RPMI8226 (cell line): ENCODE measurements around the gene NCAM1.
A peak's percentile ranks its signal among the peaks of the same experiment; 100 is the strongest.
"Not testable (repeated sequence)": the region's sequence is repeated elsewhere in the genome, so short reads cannot be mapped to it uniquely, and the experiment has no call there.

ENCODE experiments used
- DNase-seq: peaks from one replicate; pipeline ENCODE4 v3.0.0-alpha.2; 2015

NCAM1 gene

DNA sequence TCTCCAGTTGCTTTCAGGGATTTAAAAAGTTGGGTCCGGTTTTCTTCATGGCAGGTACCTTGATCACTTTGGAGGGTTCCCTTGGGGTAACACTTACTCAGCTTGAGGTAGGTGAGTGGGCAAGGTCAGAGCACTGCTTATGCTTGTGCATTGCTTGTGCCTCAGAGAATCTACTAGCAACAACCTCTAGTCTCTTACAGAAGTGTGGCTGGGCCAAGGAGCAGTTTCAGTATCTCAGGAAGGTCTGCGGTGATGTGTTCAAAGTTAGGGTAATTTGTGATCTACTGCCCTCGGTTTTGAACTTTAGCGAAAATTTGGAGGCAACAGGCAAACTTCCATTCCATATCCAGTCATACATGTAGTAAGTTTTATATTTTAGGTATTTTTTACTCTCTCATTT, 62.8 kb downstream of the NCAM1 start:
- DNase-seq, result no peak

DNA sequence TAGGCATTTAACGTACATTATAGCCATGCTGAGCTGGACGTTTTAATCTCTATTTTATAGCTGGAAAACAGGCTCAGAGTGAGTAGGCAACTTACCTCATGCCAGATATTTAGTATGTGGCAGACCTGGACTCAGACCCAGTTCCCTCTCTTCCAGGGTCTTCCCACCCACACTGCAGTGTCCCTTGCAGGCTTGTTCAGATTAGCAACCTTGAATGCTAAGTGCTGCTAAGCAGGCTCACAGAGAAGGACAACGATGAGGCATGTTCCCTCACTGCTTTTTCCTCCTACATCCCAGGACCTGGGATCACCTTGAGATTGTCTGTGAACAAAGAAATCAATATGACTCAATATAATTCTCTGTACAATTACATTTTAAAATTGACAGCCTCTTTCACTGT, 65.6 kb downstream of the NCAM1 start:
- no peak for DNase-seq

DNA sequence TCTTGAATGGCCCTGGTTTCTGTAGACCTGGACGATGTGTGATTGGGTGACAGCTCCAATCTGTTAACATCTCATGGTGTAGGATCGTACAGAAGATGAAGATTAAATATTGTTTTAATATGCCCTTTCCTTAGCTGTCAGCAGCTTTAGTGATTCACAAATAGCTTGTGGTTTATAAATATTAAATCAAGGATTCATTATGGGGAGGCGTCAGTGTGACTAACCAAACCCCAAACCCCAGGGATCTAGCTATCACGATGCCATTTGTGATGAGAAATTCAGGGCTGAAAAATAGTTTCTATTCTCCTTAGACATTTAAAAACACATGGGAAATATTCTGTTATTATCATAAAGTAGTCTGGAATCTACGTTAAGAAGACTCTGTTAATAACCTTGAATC, 73.4 kb downstream of the NCAM1 start:
- no peak for DNase-seq

DNA sequence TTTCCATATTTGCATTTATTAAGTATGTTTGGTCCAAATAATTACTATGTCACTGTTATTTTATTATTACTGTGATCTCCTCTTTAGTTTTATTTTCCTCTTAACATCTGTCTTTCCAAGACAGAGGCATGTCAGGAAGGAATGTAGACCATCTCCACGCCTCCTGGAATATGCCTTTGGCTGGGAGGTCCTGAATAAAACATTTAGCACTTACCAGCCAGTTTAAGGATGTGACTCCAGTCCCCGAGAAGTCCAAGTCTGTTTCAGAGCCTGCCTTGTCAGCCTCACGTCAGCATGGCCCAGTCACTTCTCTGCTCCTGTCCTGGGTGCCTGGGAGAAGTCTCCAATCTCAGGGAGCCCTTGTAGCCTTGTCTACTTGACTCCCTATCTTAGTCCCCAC, 74.5 kb downstream of the NCAM1 start:
- DNase-seq, result no peak

DNA sequence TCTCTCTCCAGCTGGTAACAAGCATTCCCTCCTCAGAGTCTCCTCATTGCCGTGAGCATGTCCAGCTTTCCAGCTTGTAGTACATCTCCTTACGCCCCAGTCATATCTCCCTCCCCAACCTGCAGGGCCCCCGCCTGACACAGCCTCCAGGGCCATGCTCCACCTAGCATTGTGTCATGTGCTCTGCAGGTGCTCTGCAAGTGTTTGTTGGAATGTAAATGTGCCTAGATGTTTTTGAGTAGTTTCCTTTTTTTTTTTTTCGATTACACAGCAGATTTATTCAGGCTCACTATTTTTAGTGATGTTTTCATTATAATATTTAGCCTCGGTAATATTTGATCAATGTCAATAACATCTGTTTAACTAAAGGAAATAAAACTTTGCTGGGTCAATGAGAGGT, 82.5 kb downstream of the NCAM1 start:
- peak; percentile 59 for DNase-seq

GRCh38 chr11:113045146-113045545, 83.9 kb downstream of the NCAM1 start:
- no peak for DNase-seq

- no peak for DNase-seq
Observed at GRCh38 chr11:113046866-113047265, 85.6 kb downstream of the NCAM1 start.

DNA sequence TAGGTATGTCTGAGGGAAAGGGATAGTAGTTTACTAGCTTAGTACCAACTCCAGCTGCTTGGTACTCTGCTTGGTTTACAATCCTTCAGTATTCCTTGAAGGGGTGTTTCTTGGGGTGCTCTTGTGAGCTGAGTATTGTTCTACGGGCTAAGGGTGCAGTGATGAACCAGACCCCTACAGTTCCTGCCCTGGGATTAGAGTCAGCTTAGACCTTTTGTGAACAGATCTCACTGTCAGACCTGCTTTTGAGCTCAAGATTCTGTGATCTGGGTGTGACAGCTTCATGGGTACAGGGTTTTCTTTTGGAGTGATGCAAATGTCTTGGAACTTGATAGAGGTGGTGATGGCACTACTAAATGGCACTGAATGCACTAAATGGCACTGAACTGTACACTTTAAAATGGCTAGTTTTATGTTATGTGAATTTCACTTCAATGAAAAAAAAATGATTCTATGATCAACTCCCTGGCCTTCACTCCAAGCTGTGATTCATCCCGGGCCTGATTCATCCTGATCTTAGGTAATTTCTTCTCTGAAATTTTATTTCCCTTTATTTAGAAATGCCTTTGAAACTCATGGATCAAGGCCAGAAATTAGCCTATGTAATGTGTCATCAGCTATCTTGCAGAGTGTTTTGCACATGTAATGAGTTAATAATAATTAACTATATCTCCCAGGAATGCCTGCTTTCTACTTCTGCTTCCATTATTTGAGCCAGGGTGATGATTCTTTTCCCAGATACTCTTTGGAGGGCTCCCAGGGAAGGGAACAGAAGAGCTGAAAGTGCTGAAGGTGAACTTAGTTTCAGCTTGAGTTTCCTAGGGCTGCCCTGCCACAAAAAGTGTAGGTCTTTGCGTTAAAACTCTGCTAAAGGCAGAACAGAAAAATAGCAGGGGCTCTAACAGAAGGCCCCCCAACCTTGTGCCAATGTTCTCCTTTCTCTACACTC, 87.9 kb downstream of the NCAM1 start:
- DNase-seq, result no peak

DNA sequence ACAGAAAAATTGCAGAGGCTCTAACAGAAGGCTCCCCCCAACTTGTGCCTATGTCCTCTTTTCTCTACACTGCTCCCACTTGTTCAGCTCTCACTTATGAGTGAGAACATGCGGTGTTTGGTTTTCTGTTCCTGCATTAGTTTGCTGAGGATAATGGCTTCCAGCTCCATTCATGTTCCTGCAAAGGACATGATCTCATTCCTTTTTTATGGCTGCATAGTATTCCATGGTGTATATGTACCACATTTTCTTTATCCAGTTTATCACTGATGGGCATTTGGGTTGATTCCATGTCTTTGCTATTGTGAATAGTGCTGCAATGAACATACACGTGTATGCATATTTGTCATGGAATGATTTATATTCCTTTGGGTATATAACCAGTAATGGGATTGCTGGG, 91.8 kb downstream of the NCAM1 start:
- DNase-seq, result not testable (repeated sequence)

GRCh38 chr11:113057038-113057437, 95.8 kb downstream of the NCAM1 start:
- no peak for DNase-seq

DNA sequence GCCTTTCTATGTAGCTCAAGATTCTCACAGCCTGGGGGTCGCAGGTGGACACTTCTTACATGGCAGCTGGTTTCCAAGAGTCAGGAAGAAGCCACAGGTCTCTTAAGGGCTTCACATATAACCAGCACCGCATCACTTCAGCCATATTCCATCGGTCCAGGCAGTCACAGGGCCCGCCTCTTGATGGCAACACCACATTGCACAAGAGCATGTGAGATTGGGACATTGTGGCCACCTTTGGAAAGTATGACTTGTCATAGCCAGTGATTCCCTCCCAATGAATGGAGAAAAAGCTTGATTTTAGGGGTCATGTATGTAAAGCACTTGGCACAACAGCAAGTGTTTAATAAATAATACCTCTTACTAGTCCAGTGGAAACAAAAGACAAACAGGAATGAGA, 98.3 kb downstream of the NCAM1 start:
- DNase-seq, result no peak

DNA sequence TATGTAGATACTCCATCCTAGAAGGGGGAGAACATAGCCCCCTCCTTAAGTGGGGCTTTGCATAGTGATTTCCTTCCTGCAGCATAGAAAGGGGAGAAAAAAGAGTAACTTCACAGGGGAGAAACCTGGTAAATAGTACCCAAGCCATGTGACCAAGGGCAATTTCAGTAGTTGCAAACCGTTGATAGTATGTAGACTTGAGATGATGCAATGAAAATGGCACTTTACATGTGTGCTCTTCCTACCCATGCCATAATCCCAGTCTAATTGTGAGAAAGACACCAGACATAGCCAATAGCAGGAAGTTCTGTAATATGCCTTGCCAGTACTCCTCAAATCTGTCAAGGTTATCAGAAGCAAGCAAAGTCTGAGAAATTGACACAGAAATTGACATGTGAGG, 104.1 kb downstream of the NCAM1 start:
- no peak for DNase-seq

GRCh38 chr11:113072237-113072858, 111.1 kb downstream of the NCAM1 start:
- DNase-seq, result no peak

DNA sequence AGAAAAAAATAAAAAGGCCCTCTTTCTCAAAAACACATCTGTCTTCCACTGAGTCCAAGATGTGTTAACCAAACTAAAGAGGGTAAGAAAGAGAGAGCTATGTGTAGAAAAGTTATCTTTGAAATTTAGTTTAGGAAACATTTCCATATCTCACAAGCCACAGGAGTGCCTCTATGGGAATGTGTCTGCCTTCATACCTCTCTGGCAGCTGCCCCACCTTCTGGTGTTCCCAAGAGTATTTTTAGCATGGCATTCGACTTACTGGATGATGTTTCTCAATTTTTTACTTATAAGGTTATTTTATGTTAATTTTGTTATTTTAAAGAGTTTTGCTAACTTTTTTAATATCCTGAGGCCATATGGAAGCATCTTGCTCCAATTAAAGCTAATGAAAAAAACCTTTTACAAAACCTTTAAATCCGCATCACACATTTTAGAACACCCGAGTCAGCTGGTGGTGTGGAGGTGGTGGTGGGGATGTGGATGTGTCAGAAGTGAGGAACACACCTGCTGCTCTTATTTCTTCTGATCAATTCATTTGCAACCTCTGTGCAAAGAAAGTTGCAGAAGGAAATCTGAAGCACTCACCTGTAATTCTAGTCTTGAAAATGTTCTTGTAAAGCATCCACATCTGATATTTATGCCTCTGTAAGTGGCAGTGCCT, 112.2 kb downstream of the NCAM1 start:
- no peak for DNase-seq

DNA sequence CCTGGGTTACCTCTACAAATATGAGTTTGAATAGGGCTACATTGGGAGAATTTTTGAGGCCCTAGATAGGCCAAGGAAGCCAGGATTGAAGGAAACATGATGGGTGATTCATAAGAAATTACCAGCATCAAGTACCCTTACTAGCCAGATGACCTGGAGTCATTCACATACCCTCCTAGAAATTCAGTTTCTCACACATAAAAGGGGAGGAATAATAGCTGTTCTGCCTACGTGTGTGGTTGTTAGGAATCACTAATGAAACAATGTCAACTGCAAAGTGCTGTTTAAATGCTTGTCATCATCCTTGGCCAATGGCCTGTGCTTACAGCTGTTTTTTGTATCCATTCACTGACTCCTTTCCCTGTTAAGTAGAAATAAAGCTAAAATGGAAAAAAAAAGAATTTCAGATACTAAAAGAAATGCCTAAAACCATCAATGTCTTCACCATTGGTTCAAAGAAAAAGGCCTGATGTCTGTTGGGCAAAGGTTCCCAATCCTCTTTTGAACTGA, 114.4 kb downstream of the NCAM1 start:
- no peak for DNase-seq

- DNase-seq, result no peak
Observed at GRCh38 chr11:113077379-113077778, 116.2 kb downstream of the NCAM1 start.

GRCh38 chr11:113082341-113082955, 121.2 kb downstream of the NCAM1 start:
- no peak for DNase-seq

DNA sequence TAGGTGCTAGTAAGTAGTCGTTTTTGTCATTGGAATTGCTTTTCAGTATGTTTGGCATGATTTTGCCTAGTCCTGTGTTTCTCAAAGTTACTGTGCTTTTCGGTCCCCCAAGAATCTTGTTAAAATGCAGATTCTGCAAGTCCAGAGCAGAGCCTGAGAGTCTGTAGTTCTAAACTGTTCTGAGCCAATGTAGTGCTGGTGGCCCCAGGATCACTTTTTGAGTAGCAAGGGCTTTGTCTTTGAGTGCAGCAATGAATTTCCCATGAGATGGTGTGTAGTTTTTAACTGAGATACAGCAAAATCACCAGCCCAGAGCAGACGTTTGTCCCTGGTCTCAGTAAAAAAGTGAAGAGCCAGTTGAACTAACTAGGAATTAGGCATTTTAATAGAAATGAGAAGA, 122.4 kb downstream of the NCAM1 start:
- no peak for DNase-seq

GRCh38 chr11:113084297-113084696, 123.1 kb downstream of the NCAM1 start:
- DNase-seq, result no peak

DNA sequence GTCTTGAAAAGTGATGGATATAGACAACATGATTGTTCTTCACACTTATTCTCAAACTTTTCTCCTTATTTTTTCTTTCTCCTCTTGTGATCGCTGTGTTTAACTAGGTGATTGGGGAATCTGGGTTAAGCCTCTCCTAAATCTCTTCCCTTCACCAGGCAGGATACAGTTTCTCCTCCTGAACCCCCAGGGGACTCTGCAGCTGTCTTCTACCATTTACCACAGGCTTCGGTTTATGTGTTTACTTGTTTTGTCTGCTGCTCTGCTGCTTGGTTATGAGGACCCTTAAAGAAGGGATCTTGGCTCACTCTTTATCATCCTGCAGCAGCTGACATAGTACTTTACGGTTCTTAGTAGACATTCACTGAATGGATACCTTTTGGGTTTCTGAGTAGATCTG, 124.2 kb downstream of the NCAM1 start:
- no peak for DNase-seq

DNA sequence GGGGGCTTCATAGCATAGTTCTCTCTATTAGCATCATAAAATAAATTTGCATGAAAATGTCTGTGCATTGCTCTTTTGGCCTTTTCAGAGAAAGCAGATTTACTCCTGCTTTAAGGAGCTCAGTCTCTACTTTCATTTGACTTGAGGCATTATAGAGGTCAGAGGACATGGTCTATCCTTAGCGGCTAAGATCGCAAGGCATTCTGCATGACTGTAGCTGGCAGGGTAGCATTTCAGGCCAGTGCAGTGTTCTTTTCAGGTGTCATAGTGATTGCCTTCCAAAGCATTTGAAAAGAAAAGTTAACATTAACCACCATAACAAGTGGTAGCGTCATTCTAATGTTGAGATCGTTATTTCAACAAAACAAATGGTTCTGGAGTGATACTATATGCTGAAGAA, 126.5 kb downstream of the NCAM1 start:
- no peak for DNase-seq

GRCh38 chr11:113090716-113091480, 129.7 kb downstream of the NCAM1 start:
- no peak for DNase-seq

- DNase-seq, result no peak
Observed at GRCh38 chr11:113091481-113091780, 130.2 kb downstream of the NCAM1 start.
